ENCODE results near the gene CABLES2. TPM values are rescaled to one million over a fixed set of nuclear protein-coding genes. Genes with fewer than 3 reads are reported as not detected.

CABLES2 gene
- total and polyA plus RNA-seq, 2 experiments from 2014 or later: 0.66 to 7.3 TPM

- no peaks in the 10 kb centered on the region for H3K36me3 ChIP-seq (ENCODE audit: low read depth)
Measured at GRCh38 chr20:62404112-62404665, 2.9 kb downstream of the CABLES2 start.

DNA sequence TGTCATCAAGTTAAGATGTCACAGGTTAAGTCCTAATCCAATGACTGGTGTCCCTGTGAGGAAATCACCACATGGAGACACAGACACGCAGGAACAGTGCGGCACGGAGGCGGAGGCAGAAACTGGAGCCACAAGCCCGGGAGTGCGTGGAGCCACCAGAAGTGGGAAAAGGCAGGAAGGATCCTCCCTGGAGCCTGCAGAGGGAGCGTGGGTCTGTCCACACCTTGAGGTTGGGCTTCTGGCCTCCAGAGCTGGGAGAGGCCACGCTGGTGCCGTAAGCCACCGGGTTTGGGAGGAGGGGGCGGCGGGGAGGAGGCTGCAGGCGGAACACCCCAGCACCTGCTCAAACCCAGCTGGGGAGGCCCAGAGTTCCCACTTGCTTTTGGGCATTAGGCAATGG is 3.8 kb downstream of the CABLES2 start:
- no peak overlapping the region for H3K27ac ChIP-seq
- no peak for TF ChIP-seq EZH2phosphoT487 (IDR thresholded peaks at IDR 0.05; ENCODE audit: insufficient read depth, low read depth)
- no peak for TF ChIP-seq EZH2 (IDR thresholded peaks at IDR 0.05; ENCODE audit: insufficient read depth, poor library complexity, severe bottlenecking)
- H3K4me2 ChIP-seq (ENCODE audit: unreplicated experiment): no peak overlapping the region
- H3K79me2 ChIP-seq (ENCODE audit: insufficient read depth): no peaks in the 10 kb centered on the region
- no peaks in the 10 kb centered on the region for H3K27me3 ChIP-seq (replicated peaks; ENCODE audit: insufficient read depth)
- H3K9ac ChIP-seq: no peak overlapping the region
- H2AFZ ChIP-seq: no peak overlapping the region
- H3K4me3 ChIP-seq: no peak overlapping the region
- no peaks in the 10 kb centered on the region for H3K9me3 ChIP-seq (ENCODE audit: low read depth)
- no peak for DNase-seq
- in situ Hi-C loops (cut with MboI): no loop called here
- no peaks in the 10 kb centered on the region for H3K36me3 ChIP-seq (ENCODE audit: low read depth)
- H4K20me1 ChIP-seq (ENCODE audit: insufficient read depth): no peaks in the 10 kb centered on the region
- H3F3A ChIP-seq (ENCODE audit: insufficient read depth): no peaks in the 10 kb centered on the region
- no peaks in the 10 kb centered on the region for H3K9me2 ChIP-seq (ENCODE audit: insufficient read depth)
- 74 to 76% methylated on average over 13 of the region's 13 CpGs for WGBS, 2 experiments (ENCODE audit: low coverage in 1 of 2, low lambda C conversion rate in 2 of 2, missing lambda C conversion rate in 2 of 2)
- H3K4me1 ChIP-seq (ENCODE audit: insufficient read depth): no peaks in the 10 kb centered on the region

More at GRCh38 chr20:62404112-62404665, 2.9 kb downstream of the CABLES2 start:
- Histone ChIP-seq H4K20me1 (ENCODE audit: insufficient read depth) (no peaks in the 10 kb centered on the region), H3K9me3 (ENCODE audit: low read depth) (no peaks in the 10 kb centered on the region), H3K27ac (no peak overlapping the region), H3F3A (ENCODE audit: insufficient read depth) (no peaks in the 10 kb centered on the region), H3K9ac (no peak overlapping the region), H3K27me3 (replicated peaks; ENCODE audit: insufficient read depth) (no peaks in the 10 kb centered on the region), H3K79me2 (ENCODE audit: insufficient read depth) (no peaks in the 10 kb centered on the region), H3K4me3 (no peak overlapping the region), H3K9me2 (ENCODE audit: insufficient read depth) (no peaks in the 10 kb centered on the region), H2AFZ (no peak overlapping the region), H3K4me1 (ENCODE audit: insufficient read depth) (no peaks in the 10 kb centered on the region), H3K4me2 (ENCODE audit: unreplicated experiment) (no peak overlapping the region)
- DNase-seq: no peak
- no peak for TF ChIP-seq EZH2 (IDR thresholded peaks at IDR 0.05; ENCODE audit: insufficient read depth, poor library complexity, severe bottlenecking)
- no peak for TF ChIP-seq EZH2phosphoT487 (IDR thresholded peaks at IDR 0.05; ENCODE audit: insufficient read depth, low read depth)
- 83 to 87% methylated on average over 9 of the region's 9 CpGs for WGBS, 2 experiments (ENCODE audit: low coverage in 1 of 2, low lambda C conversion rate in 2 of 2, missing lambda C conversion rate in 2 of 2)
- in situ Hi-C loops (cut with MboI): no loop called here

DNA sequence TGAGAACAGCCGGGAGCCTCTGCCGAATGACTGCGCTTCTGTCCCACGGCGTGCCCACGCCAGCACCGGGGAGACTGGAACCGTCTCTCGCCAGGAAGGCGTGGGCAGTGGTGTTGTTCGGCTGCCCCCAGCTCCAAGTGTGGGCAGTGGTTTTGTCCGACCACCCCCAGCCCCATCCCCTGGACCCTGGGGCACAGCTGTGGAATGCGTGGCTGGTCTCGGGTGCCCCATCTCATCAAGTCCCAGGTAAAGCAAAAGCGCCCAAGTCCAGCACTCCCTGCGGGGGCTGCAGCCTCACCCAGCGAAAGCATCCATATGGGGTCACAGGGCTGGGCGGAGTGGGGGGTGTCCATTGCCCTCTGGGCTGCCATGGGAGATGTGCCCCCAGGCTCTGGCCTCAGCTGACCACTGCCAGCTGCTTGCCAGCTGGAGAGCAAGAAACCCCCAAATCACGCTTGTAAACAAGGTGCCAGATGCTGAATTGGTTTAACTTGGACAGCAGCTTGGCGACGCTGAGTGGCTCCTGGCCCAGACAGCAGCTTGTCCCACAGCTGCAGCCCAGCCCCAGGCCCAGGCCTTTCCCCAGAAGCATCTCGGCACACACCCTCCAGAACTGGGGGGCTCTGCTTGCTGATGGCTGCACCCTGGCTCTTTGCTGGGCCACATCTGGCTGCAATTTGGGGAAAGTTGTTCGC is 4.5 kb downstream of the CABLES2 start:
- Histone ChIP-seq H3K9me2 (ENCODE audit: insufficient read depth) (no peaks in the 10 kb centered on the region), H3K4me3 (no peak overlapping the region), H3K27me3 (replicated peaks; ENCODE audit: insufficient read depth) (no peaks in the 10 kb centered on the region), H3K9me3 (ENCODE audit: low read depth) (no peaks in the 10 kb centered on the region), H3K4me1 (ENCODE audit: insufficient read depth) (no peaks in the 10 kb centered on the region), H3K4me2 (ENCODE audit: unreplicated experiment) (no peak overlapping the region), H2AFZ (no peak overlapping the region), H3K27ac (no peak overlapping the region), H3K79me2 (ENCODE audit: insufficient read depth) (no peaks in the 10 kb centered on the region), H3F3A (ENCODE audit: insufficient read depth) (no peaks in the 10 kb centered on the region), H4K20me1 (ENCODE audit: insufficient read depth) (no peaks in the 10 kb centered on the region), H3K36me3 (ENCODE audit: low read depth) (no peaks in the 10 kb centered on the region), H3K9ac (no peak overlapping the region)
- in situ Hi-C loops (cut with MboI): no loop called here
- no peak for TF ChIP-seq EZH2phosphoT487 (IDR thresholded peaks at IDR 0.05; ENCODE audit: insufficient read depth, low read depth)
- no peak for TF ChIP-seq EZH2 (IDR thresholded peaks at IDR 0.05; ENCODE audit: insufficient read depth, poor library complexity, severe bottlenecking)
- DNase-seq: no peak
- 89 to 90% methylated on average over 23 of the region's 23 CpGs for WGBS, 2 experiments (ENCODE audit: low coverage in 1 of 2, low lambda C conversion rate in 2 of 2, missing lambda C conversion rate in 2 of 2)

- no peak overlapping the region for H3K27ac ChIP-seq
- no peak overlapping the region for H3K4me3 ChIP-seq
- DNase-seq: no peak
- H3K36me3 ChIP-seq (ENCODE audit: low read depth): no peaks in the 10 kb centered on the region
- TF ChIP-seq EZH2phosphoT487 (IDR thresholded peaks at IDR 0.05; ENCODE audit: insufficient read depth, low read depth): no peak
- no peak for TF ChIP-seq EZH2 (IDR thresholded peaks at IDR 0.05; ENCODE audit: insufficient read depth, poor library complexity, severe bottlenecking)
- no peak overlapping the region for H2AFZ ChIP-seq
- in situ Hi-C loops (cut with MboI): no loop called here
- WGBS, 2 experiments (ENCODE audit: low coverage in 1 of 2, low lambda C conversion rate in 2 of 2, missing lambda C conversion rate in 2 of 2): 85 to 87% methylated on average over 21 of the region's 21 CpGs
- H3K9me2 ChIP-seq (ENCODE audit: insufficient read depth): no peaks in the 10 kb centered on the region
- no peak overlapping the region for H3K4me2 ChIP-seq (ENCODE audit: unreplicated experiment)
- H3K4me1 ChIP-seq (ENCODE audit: insufficient read depth): no peaks in the 10 kb centered on the region
- H3K79me2 ChIP-seq (ENCODE audit: insufficient read depth): no peaks in the 10 kb centered on the region
- H4K20me1 ChIP-seq (ENCODE audit: insufficient read depth): no peaks in the 10 kb centered on the region
- no peaks in the 10 kb centered on the region for H3K9me3 ChIP-seq (ENCODE audit: low read depth)
- no peak overlapping the region for H3K9ac ChIP-seq
- H3K27me3 ChIP-seq (replicated peaks; ENCODE audit: insufficient read depth): no peaks in the 10 kb centered on the region
- no peaks in the 10 kb centered on the region for H3F3A ChIP-seq (ENCODE audit: insufficient read depth)
Measured at GRCh38 chr20:62401331-62401779, 5.7 kb downstream of the CABLES2 start.

All from GM23248 (cell line).